Karpas-422 (cell line): ENCODE results near the gene GOLGA6L26. TPM values are rescaled to one million over a fixed set of nuclear protein-coding genes. Genes with fewer than 3 reads are reported as not detected.
"Not testable (repeated sequence)": the region's sequence is repeated elsewhere in the genome, so short reads cannot be mapped to it uniquely, and the experiment has no call there.

Source experiments
- DNase-seq: peaks from one replicate; pipeline ENCODE4 v3.0.0-alpha.2; 2015
- H2AFZ ChIP-seq: fragments of 200-600 bp; sonication (generic); 2 replicates; pipeline ENCODE4 v1.6.1; 2014; ENCODE audit warnings: antibody characterized with exemption, low read length, mixed read lengths
- H3K27ac ChIP-seq: fragments of 200-600 bp; sonication (generic); 2 replicates; pipeline ENCODE4 v1.5.1; 2014; ENCODE audit warnings: mild to moderate bottlenecking, low read length, moderate library complexity
- H3K27me3 ChIP-seq: fragments of 200-600 bp; sonication (generic); 2 replicates; pipeline ENCODE4 v1.6.1; 2014; ENCODE audit warnings: low read length, mixed read lengths
- H3K36me3 ChIP-seq: fragments of 200-600 bp; sonication (generic); 2 replicates; pipeline ENCODE4 v1.6.1; 2014; ENCODE audit warnings: low read length, mixed read lengths; ENCODE audit not compliant: insufficient read depth
- H3K4me1 ChIP-seq: fragments of 200-600 bp; sonication (generic); 2 replicates; pipeline ENCODE4 v1.6.1; 2014; ENCODE audit warnings: mild to moderate bottlenecking, low read length, mixed read lengths
- H3K4me2 ChIP-seq: fragments of 200-600 bp; sonication (generic); 2 replicates; pipeline ENCODE4 v1.6.1; 2014; ENCODE audit warnings: low read length, low read depth, mild to moderate bottlenecking; ENCODE audit not compliant: poor library complexity, severe bottlenecking
- H3K4me3 ChIP-seq: fragments of 200-600 bp; sonication (generic); 2 replicates; pipeline ENCODE4 v1.5.1; 2014; ENCODE audit warnings: mild to moderate bottlenecking, antibody characterized with exemption, low read length, mixed read lengths
- H3K79me2 ChIP-seq: fragments of 200-600 bp; sonication (generic); 2 replicates; pipeline ENCODE4 v1.6.1; 2014; ENCODE audit warnings: mild to moderate bottlenecking, low read length, mixed read lengths
- H3K9ac ChIP-seq: fragments of 200-600 bp; sonication (generic); 2 replicates; pipeline ENCODE4 v1.6.0; 2014; ENCODE audit warnings: low read length
- H3K9me2 ChIP-seq: fragments of 200-600 bp; sonication (generic), shearing (Covaris generic); replicated peaks from 2 replicates; pipeline ENCODE4 v1.6.0; 2014; ENCODE audit warnings: mild to moderate bottlenecking, low read length, moderate library complexity; ENCODE audit not compliant: insufficient read depth
- H3K9me3 ChIP-seq: fragments of 300-700, 200-600 bp; sonication (generic); 2 replicates; pipeline ENCODE4 v1.6.1; 2014; ENCODE audit warnings: low read length, mixed read lengths
- H4K20me1 ChIP-seq: fragments of 200-600 bp; sonication (generic); 2 replicates; pipeline ENCODE4 v1.6.1; 2014; ENCODE audit warnings: mild to moderate bottlenecking, antibody characterized with exemption, low read length, low read depth; ENCODE audit not compliant: insufficient read depth
- small RNA-seq: library from RNA; depleted of rRNA; stranded (forward); fragments of <200 nt; gene quantifications from one replicate; pipeline ENCODE3, GENCODE V24; 2014
- total RNA-seq: library from RNA; depleted of rRNA; stranded (reverse); fragments of >200 nt; shearing (Covaris generic); gene quantifications from 2 replicates; pipeline ENCODE4 v1.2.3, GENCODE V29; 2014; ENCODE audit warnings: low replicate concordance; rRNA removed

Gene GOLGA6L26
- total RNA-seq, 1 experiment from 2014 or later, result not detected

- Histone ChIP-seq H3K4me3 (peak overlapping the region; percentile 74; the same call in 1 of the 2 replicates), H3K9ac (peak overlapping the region; percentile 71)
- not testable (repeated sequence) for H3K4me1 ChIP-seq
Measured at GRCh38 chr15:23303654-23304053, 30.3 kb downstream of the GOLGA6L26 start.

GRCh38 chr15:23303246-23303645 is 30.8 kb downstream of the GOLGA6L26 start:
- H3K79me2 ChIP-seq, result peaks cover 23% of the 10 kb centered on the region
- H3K4me3 ChIP-seq, H4K20me1 ChIP-seq, H3K9ac ChIP-seq, H3K27me3 ChIP-seq, H3K36me3 ChIP-seq, H3K4me1 ChIP-seq, H2AFZ ChIP-seq, H3K9me3 ChIP-seq, H3K27ac ChIP-seq, DNase-seq, H3K9me2 ChIP-seq, H3K4me2 ChIP-seq: not testable (repeated sequence)

More at GRCh38 chr15:23303654-23304053, 30.3 kb downstream of the GOLGA6L26 start:
- not testable (repeated sequence) for H2AFZ ChIP-seq, H4K20me1 ChIP-seq, H3K36me3 ChIP-seq, H3K9me2 ChIP-seq, H3K4me2 ChIP-seq, H3K27me3 ChIP-seq, H3K27ac ChIP-seq, H3K9me3 ChIP-seq
- peaks cover 23% of the 10 kb centered on the region for H3K79me2 ChIP-seq
- peak; percentile 66 for DNase-seq

Small RNA genes lying within 50 kb of the gene (small RNA-seq; reads per million reads assigned to genes)
- gene RN7SL536P, result not detected

Other genes with a start within 250 kb of the GOLGA6L26 start
- gene GOLGA6L1, start 197.4 kb downstream of the GOLGA6L26 start, total RNA-seq, result not detected in 2 replicates
- not detected in 2 replicates for gene GOLGA8S, start 20.6 kb upstream of the GOLGA6L26 start, total RNA-seq
- not detected in 2 replicates for gene GOLGA6L2, start 113.0 kb upstream of the GOLGA6L26 start, total RNA-seq
- gene MKRN3, start 231.5 kb upstream of the GOLGA6L26 start, total RNA-seq, result 10.5 and 17.2 TPM in 2 replicates